ENCODE measurements around the gene SUCNR1. TPM values are rescaled to one million over a fixed set of nuclear protein-coding genes. Genes with fewer than 3 reads are reported as not detected.

Gene SUCNR1
- total RNA-seq, 1 experiment from 2014 or later: 0.07 TPM

DNA sequence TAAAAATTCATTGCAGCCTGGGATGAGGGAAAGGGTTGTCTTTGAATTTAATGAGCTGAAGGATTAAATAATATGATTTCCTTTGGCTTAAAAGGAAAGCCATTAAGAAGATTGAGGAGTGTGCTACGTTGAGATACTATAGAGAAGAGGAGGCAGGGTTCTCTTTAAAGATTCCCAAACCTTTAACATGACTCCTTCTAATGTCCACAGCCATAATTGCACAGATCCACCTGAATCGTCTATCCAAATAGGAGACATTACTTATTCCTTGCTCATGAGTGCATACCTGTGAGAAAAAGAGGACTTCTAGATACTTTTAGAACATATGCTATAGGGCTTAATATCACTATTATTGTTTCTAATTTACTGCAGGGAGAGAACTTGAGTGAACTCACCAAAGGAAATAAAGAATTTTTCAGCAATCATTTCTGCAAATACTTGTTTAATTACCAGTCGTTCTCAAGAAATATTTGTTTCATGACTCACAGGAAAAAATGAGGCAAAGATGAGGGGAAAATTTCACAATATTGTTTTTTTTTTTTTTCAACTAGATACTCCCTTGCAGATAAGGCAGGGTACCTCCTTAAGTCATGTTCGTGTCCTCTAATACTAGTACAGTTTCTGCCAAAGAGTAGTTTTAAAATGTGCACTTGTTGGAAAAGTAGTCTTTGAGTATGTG lies 8.9 kb upstream of the SUCNR1 start:
- H3K4me1 Mint-ChIP-seq (ENCODE audit: low read depth, unreplicated experiment): peaks cover 53% of the 10 kb centered on the region
- BruUV-seq (replicated peaks): no TSS peak
- peaks cover 2% of the 10 kb centered on the region for H3K9me3 Mint-ChIP-seq (ENCODE audit: low read depth, unreplicated experiment)
- peak overlapping the region; percentile 34 for H3K27ac Mint-ChIP-seq (ENCODE audit: unreplicated experiment)
- H3K36me3 Mint-ChIP-seq (ENCODE audit: insufficient read depth, unreplicated experiment): no peaks in the 10 kb centered on the region
- no peaks in the 10 kb centered on the region for H3K27me3 Mint-ChIP-seq (ENCODE audit: unreplicated experiment)
- no peak overlapping the region for H3K4me3 Mint-ChIP-seq (ENCODE audit: low read depth, unreplicated experiment)
- CTCF ChIA-PET: no interaction called here
- DNase-seq: no peak
- TF ChIP-seq, protein P1, sequence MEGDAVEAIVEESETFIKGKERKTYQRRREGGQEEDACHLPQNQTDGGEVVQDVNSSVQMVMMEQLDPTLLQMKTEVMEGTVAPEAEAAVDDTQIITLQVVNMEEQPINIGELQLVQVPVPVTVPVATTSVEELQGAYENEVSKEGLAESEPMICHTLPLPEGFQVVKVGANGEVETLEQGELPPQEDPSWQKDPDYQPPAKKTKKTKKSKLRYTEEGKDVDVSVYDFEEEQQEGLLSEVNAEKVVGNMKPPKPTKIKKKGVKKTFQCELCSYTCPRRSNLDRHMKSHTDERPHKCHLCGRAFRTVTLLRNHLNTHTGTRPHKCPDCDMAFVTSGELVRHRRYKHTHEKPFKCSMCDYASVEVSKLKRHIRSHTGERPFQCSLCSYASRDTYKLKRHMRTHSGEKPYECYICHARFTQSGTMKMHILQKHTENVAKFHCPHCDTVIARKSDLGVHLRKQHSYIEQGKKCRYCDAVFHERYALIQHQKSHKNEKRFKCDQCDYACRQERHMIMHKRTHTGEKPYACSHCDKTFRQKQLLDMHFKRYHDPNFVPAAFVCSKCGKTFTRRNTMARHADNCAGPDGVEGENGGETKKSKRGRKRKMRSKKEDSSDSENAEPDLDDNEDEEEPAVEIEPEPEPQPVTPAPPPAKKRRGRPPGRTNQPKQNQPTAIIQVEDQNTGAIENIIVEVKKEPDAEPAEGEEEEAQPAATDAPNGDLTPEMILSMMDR (IDR thresholded peaks at IDR 0.05; ENCODE audit: unreplicated experiment): no peak
- intact Hi-C loops (cut with micrococcal nuclease; ENCODE audit: unreplicated experiment): no loop called here

DNA sequence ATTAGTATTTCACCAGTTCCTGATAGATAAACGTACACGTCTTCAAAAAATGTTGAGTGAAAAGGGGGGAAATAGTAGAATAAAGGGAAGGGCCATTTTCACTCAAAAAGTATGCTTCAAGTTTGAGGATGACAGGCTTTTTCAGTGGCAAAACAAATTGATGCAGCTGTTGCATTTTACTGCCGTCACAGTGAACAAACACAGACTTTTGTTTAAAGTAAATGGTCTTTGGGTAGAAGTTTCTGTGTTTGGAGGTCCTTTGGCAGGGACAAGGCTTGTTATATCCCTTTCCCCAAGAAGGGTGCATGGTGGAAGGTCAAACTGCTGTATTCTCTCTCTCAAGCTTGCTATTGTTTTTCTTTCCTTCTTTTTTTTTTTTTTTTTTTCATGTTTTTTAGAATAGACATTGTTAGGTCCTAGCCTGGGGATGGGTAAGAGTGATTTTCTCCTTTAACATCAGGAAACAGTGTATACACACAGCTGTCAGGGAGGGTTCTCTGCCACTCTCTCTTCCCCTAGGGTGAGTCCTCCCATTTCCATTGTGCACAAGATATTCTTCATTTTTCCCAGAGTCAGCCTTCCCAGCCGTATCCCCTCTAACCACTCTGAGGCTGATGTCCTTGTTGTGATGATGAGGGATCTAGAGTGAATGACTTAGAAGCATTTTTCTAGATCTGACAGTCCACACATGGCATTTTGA lies 6.6 kb upstream of the SUCNR1 start:
- no TSS peak for BruUV-seq (replicated peaks)

DNA sequence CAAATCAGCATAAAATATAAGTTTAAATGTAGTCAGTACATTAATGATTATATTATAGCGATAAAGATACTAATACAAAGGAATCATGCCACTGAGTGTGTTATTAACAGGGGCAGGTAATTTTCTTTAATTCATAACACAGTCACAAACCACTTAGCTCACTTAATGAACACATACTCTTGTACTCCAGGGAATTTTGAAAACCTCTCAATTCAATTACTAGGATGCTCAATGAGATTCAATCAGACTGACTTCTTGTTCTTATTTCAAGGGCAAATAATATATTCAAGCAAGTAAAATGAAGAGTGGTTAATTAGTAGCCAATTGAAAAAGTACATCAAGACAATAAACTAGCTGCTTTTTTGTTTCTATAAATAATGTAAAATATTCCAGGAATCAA lies 5.8 kb upstream of the SUCNR1 start:
- Mint-ChIP-seq H3K4me1 (ENCODE audit: low read depth, unreplicated experiment) (peaks cover 36% of the 10 kb centered on the region), H3K27ac (ENCODE audit: unreplicated experiment) (no peak overlapping the region), H3K4me3 (ENCODE audit: low read depth, unreplicated experiment) (no peak overlapping the region), H3K27me3 (ENCODE audit: unreplicated experiment) (no peaks in the 10 kb centered on the region), H3K9me3 (ENCODE audit: low read depth, unreplicated experiment) (peaks cover 2% of the 10 kb centered on the region), H3K36me3 (ENCODE audit: insufficient read depth, unreplicated experiment) (no peaks in the 10 kb centered on the region)
- BruUV-seq (replicated peaks): no TSS peak
- intact Hi-C loops (cut with micrococcal nuclease; ENCODE audit: unreplicated experiment): no loop called here
- TF ChIP-seq, protein P1 (IDR thresholded peaks at IDR 0.05; ENCODE audit: unreplicated experiment): no peak
- DNase-seq: no peak
- CTCF ChIA-PET: interaction anchor here (0.6 kb wide), 1 partner anchor 659 kb away, joined by 9 read pairs; no protein-coding TSS in a partner anchor

More for the DNA sequence above, 6.6 kb upstream of the SUCNR1 start:
- intact Hi-C loops (cut with micrococcal nuclease; ENCODE audit: unreplicated experiment): no loop called here
- CTCF ChIA-PET: interaction anchor here (0.6 kb wide), 1 partner anchor 658 kb away, joined by 9 read pairs; no protein-coding TSS in a partner anchor
- H3K4me3 Mint-ChIP-seq (ENCODE audit: low read depth, unreplicated experiment): no peak overlapping the region
- H3K27me3 Mint-ChIP-seq (ENCODE audit: unreplicated experiment): no peaks in the 10 kb centered on the region
- H3K4me1 Mint-ChIP-seq (ENCODE audit: low read depth, unreplicated experiment): peaks cover 36% of the 10 kb centered on the region
- H3K36me3 Mint-ChIP-seq (ENCODE audit: insufficient read depth, unreplicated experiment): no peaks in the 10 kb centered on the region
- no peak for DNase-seq
- H3K9me3 Mint-ChIP-seq (ENCODE audit: low read depth, unreplicated experiment): peaks cover 2% of the 10 kb centered on the region
- H3K27ac Mint-ChIP-seq (ENCODE audit: unreplicated experiment): peak overlapping the region; percentile 7
- TF ChIP-seq, protein P1 (IDR thresholded peaks at IDR 0.05; ENCODE audit: unreplicated experiment): no peak

DNA sequence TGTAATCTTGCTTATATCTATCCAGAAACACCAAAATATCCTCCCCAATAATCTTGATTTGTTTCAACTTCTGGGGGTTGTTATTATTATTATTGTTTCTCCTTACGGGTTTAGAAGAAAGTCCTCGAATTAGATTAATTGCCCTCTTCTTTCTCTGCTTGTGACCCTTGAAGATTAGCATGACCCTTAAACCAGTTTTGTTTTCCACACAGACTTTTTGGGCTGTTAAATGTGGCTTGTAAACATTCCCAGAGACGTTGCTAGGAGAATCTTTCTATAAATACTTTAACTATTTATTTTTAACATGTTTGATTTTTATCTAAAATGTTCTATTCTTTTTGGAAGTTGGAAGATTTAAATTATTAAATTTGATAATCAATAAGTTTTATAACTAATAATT lies 4.3 kb upstream of the SUCNR1 start:
- BruUV-seq (replicated peaks): no TSS peak
- H3K4me1 Mint-ChIP-seq (ENCODE audit: low read depth, unreplicated experiment): peaks cover 27% of the 10 kb centered on the region
- H3K4me3 Mint-ChIP-seq (ENCODE audit: low read depth, unreplicated experiment): no peak overlapping the region
- H3K27me3 Mint-ChIP-seq (ENCODE audit: unreplicated experiment): no peaks in the 10 kb centered on the region
- intact Hi-C loops (cut with micrococcal nuclease; ENCODE audit: unreplicated experiment): no loop called here
- CTCF ChIA-PET: interaction anchor here (0.6 kb wide), 1 partner anchor 578 kb away, joined by 3 read pairs; no protein-coding TSS in a partner anchor
- H3K27ac Mint-ChIP-seq (ENCODE audit: unreplicated experiment): no peak overlapping the region
- H3K36me3 Mint-ChIP-seq (ENCODE audit: insufficient read depth, unreplicated experiment): no peaks in the 10 kb centered on the region
- TF ChIP-seq, protein P1 (IDR thresholded peaks at IDR 0.05; ENCODE audit: unreplicated experiment): no peak
- no peak for DNase-seq
- peaks cover 2% of the 10 kb centered on the region for H3K9me3 Mint-ChIP-seq (ENCODE audit: low read depth, unreplicated experiment)

All from Calu3 (cell line).